PC-3 (cell line): ENCODE data around the gene CNTNAP2. TPM values are rescaled to one million over a fixed set of nuclear protein-coding genes. Genes with fewer than 3 reads are reported as not detected.

Experiments used
- ATAC-seq: fragments of 200-7000 bp; cut with Tn5 transposase; 2 replicates; pipeline ENCODE4 v1.9.1; 2020; ENCODE audit warnings: mild to moderate bottlenecking, moderate library complexity
- BruUV-seq: library from RNA; stranded (reverse); fragments of 400-500 nt; replicated peaks from 2 replicates; lab custom pipeline; 2021; lab: Mats Ljungman, UMichigan
- CTCF ChIA-PET: fragments of 300-600 bp; sonication (Branson Sonifier 250); formaldehyde crosslinking; loops from one replicate; lab custom pipeline; 2022; ENCODE audit warnings: antibody characterized with exemption; lab: Charles Lee
- POLR2A ChIA-PET: fragments of 300-600 bp; sonication (Branson Sonifier 250); formaldehyde crosslinking; loops from one replicate; lab custom pipeline; 2022; ENCODE audit warnings: antibody characterized with exemption; ENCODE audit not compliant: unreplicated experiment; lab: Charles Lee
- DNase-seq: peaks from one replicate; pipeline ENCODE4 v3.0.0-alpha.2; 2015
- H2AFZ ChIP-seq: fragments of 300-600 bp; sonication (generic); 2 replicates; pipeline ENCODE4 v1.6.0; 2016; ENCODE audit warnings: antibody characterized with exemption, low read length
- H3F3A ChIP-seq: fragments of 300-600 bp; sonication (generic); one replicate; pipeline ENCODE4 v1.6.0; 2017; ENCODE audit warnings: antibody characterized with exemption, low read length, control low read depth, mild to moderate bottlenecking; ENCODE audit not compliant: unreplicated experiment
- H3K27ac ChIP-seq: fragments of 300-600 bp; sonication (generic); 2 replicates; pipeline ENCODE4 v1.5.1; 2016; ENCODE audit warnings: mild to moderate bottlenecking, low read length
- H3K27me3 ChIP-seq: fragments of 300-600 bp; sonication (generic); 2 replicates; pipeline ENCODE4 v1.6.1; 2016; ENCODE audit warnings: low read length, mixed read lengths
- H3K36me3 ChIP-seq: fragments of 300-600 bp; sonication (generic); 2 replicates; pipeline ENCODE4 v1.6.1; 2016; ENCODE audit warnings: low read depth, mixed run types, low read length, mixed read lengths
- H3K4me1 ChIP-seq: fragments of 300-600 bp; sonication (generic); 2 replicates; pipeline ENCODE4 v1.5.1; 2016; ENCODE audit warnings: low read length; ENCODE audit not compliant: insufficient read depth
- H3K4me2 ChIP-seq: fragments of 300-600 bp; sonication (generic); 2 replicates; pipeline ENCODE4 v1.6.0; 2016; ENCODE audit warnings: low read length
- H3K4me3 ChIP-seq: fragments of 300-600 bp; sonication (generic); 2 replicates; pipeline ENCODE4 v1.5.1; 2016; ENCODE audit warnings: mild to moderate bottlenecking, low read length, mixed read lengths
- H3K79me2 ChIP-seq: fragments of 300-600 bp; sonication (generic); 2 replicates; pipeline ENCODE4 v1.6.1; 2017; ENCODE audit warnings: low read length, mixed read lengths
- H3K9ac ChIP-seq: fragments of 300-600 bp; sonication (generic); 2 replicates; pipeline ENCODE4 v1.6.0; 2016; ENCODE audit warnings: mild to moderate bottlenecking, low read length
- H3K9me2 ChIP-seq: fragments of 300-600 bp; sonication (generic); replicated peaks from 2 replicates; pipeline ENCODE4 v1.6.1; 2016; ENCODE audit warnings: mixed run types, low read length, mixed read lengths
- H3K9me3 ChIP-seq: fragments of 300-600 bp; sonication (generic); 2 replicates; pipeline ENCODE4 v1.6.1; 2016; ENCODE audit warnings: low read length, mixed read lengths
- H4K20me1 ChIP-seq: fragments of 300-600 bp; sonication (generic); 2 replicates; pipeline ENCODE4 v1.6.1; 2016; ENCODE audit warnings: low read length, mixed read lengths
- CTCF ChIP-seq: fragments of 300-600 bp; sonication (generic); conservative IDR thresholded peaks from 2 replicates; pipeline ENCODE4 v1.5.1; 2017; ENCODE audit warnings: antibody characterized with exemption, low read depth, mild to moderate bottlenecking, low read length
- EZH2 ChIP-seq: fragments of 300-600 bp; sonication (generic); IDR thresholded peaks from one replicate; pipeline ENCODE4 v1.6.1; 2017; ENCODE audit warnings: antibody characterized with exemption, mild to moderate bottlenecking, low read length; ENCODE audit not compliant: unreplicated experiment
- EZH2phosphoT487 ChIP-seq: fragments of 300-600 bp; sonication (generic); IDR thresholded peaks from 2 replicates; pipeline ENCODE4 v1.6.1; 2018; ENCODE audit warnings: mild to moderate bottlenecking, antibody characterized with exemption, low read length, borderline replicate concordance
- intact Hi-C: fragments of 100-400 bp; cut with micrococcal nuclease; formaldehyde crosslinking; loops from 2 replicates; pipeline ENCODE4 v1.9.0; 2023
- total RNA-seq: library from RNA; depleted of rRNA; stranded (reverse); fragments of >200 nt; gene quantifications from 2 replicates; pipeline ENCODE4 v1.2.3, GENCODE V29; 2014

Gene CNTNAP2
- total RNA-seq, 1 experiment from 2014 or later: 1.5 TPM

- H3K4me2 ChIP-seq: no peak overlapping the region
- no peaks in the 10 kb centered on the region for H3K9me2 ChIP-seq
- no peaks in the 10 kb centered on the region for H3K36me3 ChIP-seq
- H2AFZ ChIP-seq: no peak overlapping the region
- no peak overlapping the region for H3K4me3 ChIP-seq
- DNase-seq: no peak
- H3K4me1 ChIP-seq: no peaks in the 10 kb centered on the region
- ChIA-PET POLR2A (no interaction called here), CTCF (no interaction called here)
- H3K9me3 ChIP-seq: no peaks in the 10 kb centered on the region
- no peaks in the 10 kb centered on the region for H4K20me1 ChIP-seq
- intact Hi-C loops: no loop called here
- H3K27ac ChIP-seq: no peak overlapping the region
- TF ChIP-seq CTCF: no peak
- TF ChIP-seq EZH2phosphoT487: no peak
- no peak for TF ChIP-seq EZH2
- H3K9ac ChIP-seq: no peak overlapping the region
- no TSS peak for BruUV-seq
- no peaks in the 10 kb centered on the region for H3K79me2 ChIP-seq
- ATAC-seq: no peak
- H3K27me3 ChIP-seq: no peaks in the 10 kb centered on the region
- H3F3A ChIP-seq: no peaks in the 10 kb centered on the region
Observed at GRCh38 chr7:147193476-147193875, 1076.9 kb downstream of the CNTNAP2 start.

- Histone ChIP-seq H3K9me3 (no peaks in the 10 kb centered on the region), H3K4me3 (no peak overlapping the region), H2AFZ (no peak overlapping the region), H3K9ac (no peak overlapping the region), H4K20me1 (no peaks in the 10 kb centered on the region), H3K27me3 (no peaks in the 10 kb centered on the region), H3K4me2 (no peak overlapping the region), H3F3A (no peaks in the 10 kb centered on the region), H3K79me2 (no peaks in the 10 kb centered on the region), H3K4me1 (no peaks in the 10 kb centered on the region), H3K27ac (no peak overlapping the region), H3K9me2 (no peaks in the 10 kb centered on the region), H3K36me3 (no peaks in the 10 kb centered on the region)
- intact Hi-C loops: no loop called here
- no peak for ATAC-seq
- DNase-seq: no peak
- no TSS peak for BruUV-seq
- TF ChIP-seq EZH2: no peak
- no peak for TF ChIP-seq CTCF
- no peak for TF ChIP-seq EZH2phosphoT487
- CTCF ChIA-PET: no interaction called here
- POLR2A ChIA-PET: no interaction called here
Observed at GRCh38 chr7:147196481-147196880, 1079.9 kb downstream of the CNTNAP2 start.

- CTCF ChIA-PET: no interaction called here
- Histone ChIP-seq H3K4me3 (peak overlapping the region; percentile 52; the same call in 1 of the 2 replicates), H3K9me3 (no peaks in the 10 kb centered on the region), H3K27me3 (no peaks in the 10 kb centered on the region), H2AFZ (peak overlapping the region; percentile 61), H3K4me2 (peak overlapping the region; percentile 48), H3K27ac (no peak overlapping the region), H3F3A (no peaks in the 10 kb centered on the region), H3K9me2 (no peaks in the 10 kb centered on the region), H3K4me1 (no peaks in the 10 kb centered on the region), H4K20me1 (no peaks in the 10 kb centered on the region), H3K36me3 (no peaks in the 10 kb centered on the region), H3K9ac (no peak overlapping the region), H3K79me2 (no peaks in the 10 kb centered on the region)
- intact Hi-C loops: no loop called here
- POLR2A ChIA-PET: no interaction called here
- ATAC-seq (no peak), DNase-seq (peak; percentile 3)
- TF ChIP-seq CTCF (no peak), EZH2phosphoT487 (no peak), EZH2 (no peak)
- no TSS peak for BruUV-seq
Observed at GRCh38 chr7:147197006-147197405, 1080.4 kb downstream of the CNTNAP2 start.
